ENCODE results near the gene SMAD3.

DNA sequence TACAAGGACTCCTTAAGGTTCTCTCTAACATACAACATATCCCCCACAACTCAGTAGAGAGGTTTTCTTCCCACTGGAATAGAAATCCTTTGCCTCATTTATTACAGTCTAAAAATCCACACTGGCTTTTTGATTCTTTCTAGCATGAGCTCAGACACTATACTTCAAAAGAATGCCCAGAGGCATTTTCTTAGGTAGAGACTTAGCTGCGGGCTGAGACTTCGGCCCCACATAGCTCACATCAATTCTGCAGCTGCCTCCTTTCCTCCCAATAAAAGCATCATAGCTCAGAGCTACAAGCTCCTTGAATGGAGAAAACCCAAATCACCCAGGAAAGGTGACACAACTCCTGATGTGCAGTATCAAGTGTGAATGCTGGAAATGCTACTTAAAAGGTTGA lies 136.7 kb downstream of the SMAD3 start:
- TF ChIP-seq, protein P1, sequence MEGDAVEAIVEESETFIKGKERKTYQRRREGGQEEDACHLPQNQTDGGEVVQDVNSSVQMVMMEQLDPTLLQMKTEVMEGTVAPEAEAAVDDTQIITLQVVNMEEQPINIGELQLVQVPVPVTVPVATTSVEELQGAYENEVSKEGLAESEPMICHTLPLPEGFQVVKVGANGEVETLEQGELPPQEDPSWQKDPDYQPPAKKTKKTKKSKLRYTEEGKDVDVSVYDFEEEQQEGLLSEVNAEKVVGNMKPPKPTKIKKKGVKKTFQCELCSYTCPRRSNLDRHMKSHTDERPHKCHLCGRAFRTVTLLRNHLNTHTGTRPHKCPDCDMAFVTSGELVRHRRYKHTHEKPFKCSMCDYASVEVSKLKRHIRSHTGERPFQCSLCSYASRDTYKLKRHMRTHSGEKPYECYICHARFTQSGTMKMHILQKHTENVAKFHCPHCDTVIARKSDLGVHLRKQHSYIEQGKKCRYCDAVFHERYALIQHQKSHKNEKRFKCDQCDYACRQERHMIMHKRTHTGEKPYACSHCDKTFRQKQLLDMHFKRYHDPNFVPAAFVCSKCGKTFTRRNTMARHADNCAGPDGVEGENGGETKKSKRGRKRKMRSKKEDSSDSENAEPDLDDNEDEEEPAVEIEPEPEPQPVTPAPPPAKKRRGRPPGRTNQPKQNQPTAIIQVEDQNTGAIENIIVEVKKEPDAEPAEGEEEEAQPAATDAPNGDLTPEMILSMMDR (conservative IDR thresholded peaks at IDR 0.05; ENCODE audit: low read length) = no peak
- TF ChIP-seq EZH2phosphoT487 (IDR thresholded peaks at IDR 0.05; ENCODE audit: borderline replicate concordance, low read depth, low read length) = no peak
